Measurements from ENCODE around the gene RNPEPL1.
"Not testable (repeated sequence)": the region's sequence is repeated elsewhere in the genome, so short reads cannot be mapped to it uniquely, and the experiment has no call there.

The RNPEPL1 gene, protein sequence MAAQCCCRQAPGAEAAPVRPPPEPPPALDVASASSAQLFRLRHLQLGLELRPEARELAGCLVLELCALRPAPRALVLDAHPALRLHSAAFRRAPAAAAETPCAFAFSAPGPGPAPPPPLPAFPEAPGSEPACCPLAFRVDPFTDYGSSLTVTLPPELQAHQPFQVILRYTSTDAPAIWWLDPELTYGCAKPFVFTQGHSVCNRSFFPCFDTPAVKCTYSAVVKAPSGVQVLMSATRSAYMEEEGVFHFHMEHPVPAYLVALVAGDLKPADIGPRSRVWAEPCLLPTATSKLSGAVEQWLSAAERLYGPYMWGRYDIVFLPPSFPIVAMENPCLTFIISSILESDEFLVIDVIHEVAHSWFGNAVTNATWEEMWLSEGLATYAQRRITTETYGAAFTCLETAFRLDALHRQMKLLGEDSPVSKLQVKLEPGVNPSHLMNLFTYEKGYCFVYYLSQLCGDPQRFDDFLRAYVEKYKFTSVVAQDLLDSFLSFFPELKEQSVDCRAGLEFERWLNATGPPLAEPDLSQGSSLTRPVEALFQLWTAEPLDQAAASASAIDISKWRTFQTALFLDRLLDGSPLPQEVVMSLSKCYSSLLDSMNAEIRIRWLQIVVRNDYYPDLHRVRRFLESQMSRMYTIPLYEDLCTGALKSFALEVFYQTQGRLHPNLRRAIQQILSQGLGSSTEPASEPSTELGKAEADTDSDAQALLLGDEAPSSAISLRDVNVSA

DNA sequence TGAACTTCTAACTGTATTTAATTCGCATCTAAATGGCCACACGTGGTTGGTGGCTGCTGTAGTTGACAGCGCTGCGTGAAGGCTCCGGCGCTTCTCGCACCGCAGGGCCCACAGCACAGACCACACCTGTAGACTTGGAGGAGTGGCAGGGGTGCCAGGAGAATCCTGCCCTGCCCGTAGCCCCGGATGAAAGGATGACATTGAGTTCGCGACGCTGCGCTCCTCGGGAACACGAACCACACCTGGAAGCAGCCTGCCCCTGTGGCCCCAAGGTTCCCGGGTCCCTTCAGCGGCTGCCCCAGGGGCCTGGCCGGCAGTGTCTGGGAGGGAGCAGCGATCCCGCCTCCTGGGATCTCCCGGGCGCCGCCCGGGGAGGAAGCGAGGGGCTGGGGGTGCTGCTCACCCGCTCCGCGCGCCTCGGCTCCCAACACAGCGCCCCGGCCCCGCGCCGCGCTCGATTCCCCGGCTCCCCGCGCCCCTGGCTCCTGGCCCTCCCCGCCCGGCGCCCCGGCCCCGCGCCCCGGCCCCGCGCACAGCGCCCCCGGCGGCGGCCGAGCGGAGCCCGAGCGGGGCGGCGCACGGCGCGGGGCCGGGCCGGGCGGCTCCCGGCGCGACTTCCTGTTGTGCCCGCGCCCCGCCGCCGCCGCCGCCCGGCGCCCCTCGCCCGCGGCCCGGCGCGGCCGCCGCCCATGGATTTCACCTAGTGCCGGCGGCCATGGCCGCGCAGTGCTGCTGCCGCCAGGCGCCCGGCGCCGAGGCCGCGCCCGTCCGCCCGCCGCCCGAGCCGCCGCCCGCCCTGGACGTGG, at the start of gene RNPEPL1:
Gene RNPEPL1, plus strand, starts transcription at position 613 of the 806 bp plus-strand sequence. Its CDS starts 103 bp downstream, at position 716.
- DNase-seq, result no peak

DNA sequence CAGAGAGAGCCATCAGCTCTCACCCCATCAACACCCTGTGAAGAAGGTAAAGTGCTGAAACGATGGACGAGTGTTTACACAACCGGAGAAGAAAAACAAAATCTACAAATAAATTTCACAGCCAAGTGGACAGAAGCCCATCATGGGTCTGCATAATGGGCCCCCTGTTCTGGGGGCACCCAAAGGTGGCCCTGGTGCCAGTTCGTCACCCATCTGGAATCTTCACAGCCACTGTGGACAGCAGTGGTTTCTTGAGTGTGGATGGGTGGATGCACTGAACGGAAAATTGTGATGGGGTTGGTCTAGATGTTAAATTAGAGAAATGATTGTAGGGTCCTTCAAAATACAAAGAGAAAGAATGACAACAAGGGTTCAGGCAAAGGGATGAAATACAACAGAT, 49.3 kb upstream of the RNPEPL1 start:
- no peak for DNase-seq

DNA sequence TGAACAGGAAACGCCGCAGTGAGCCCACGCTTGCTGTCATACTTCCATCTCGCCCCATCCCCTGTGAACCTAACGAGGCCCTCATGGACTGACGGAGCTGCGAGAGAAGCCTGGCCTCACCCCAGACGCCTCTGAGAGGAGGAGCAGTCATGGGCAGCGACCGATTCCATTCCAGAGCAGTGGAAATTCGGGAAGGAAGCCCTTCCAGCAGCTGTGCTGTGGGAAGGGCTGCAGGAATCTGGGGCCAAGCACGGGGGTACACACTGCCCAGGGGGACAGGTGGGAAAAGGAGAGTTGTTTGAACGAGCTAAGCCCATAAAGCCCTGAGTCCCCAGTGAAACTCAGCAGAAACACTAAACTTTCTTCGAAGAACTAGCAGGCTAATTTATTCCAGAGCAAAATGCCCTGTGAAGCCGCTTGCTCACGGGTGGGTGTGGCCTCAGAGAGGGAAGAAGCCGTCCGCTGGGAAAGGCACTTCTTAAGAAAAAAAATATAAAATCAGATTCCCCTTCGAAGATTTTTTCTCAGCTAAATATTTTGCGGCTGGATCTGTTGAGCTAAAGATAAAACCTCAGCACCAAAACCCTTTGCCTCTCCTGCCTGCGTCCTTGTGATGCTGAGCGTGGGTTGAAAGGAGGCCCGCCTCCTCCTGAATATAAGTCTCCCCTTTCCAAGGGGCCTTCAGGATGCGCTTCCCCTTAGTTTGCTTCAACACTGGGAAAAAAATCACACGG, 48.7 kb upstream of the RNPEPL1 start:
- no peak for DNase-seq

DNA sequence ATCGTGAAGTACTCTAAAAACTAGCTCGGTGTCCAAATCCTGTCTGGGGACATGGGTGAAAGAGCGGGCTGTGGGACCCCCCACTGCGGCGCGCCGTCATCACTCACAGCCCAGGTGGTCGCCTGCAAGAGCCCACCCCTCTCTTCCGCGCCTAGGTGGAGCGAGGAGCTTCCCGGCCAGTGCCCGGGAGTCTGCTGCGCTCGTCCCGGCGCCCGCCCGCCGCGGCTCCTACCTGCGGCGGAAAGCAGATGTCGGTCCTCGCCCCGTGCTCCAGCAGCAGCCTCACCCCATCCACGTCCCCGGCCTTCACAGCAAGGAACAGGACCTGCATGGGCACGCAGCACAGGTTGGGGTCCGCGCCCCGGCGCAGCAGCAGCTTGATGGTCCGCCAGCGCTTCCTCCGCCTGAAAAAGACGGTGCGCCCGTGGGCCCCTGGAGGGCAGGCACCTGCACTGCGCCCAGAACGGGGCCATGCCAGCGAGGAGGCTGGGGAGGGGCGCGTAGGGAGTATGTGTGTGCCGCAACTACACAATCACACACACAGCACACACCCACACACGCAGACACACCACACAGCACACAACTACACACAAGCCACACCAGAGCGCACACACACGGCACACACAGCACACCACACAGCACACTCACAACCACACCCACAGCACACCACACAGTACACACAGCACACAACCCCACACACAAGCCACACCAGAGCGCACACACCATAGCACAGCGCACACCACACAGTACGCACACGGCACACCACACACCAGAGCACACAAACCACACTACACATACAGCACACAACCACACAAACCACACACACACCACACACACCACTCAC, 47.9 kb upstream of the RNPEPL1 start:
- DNase-seq, result no peak

DNA sequence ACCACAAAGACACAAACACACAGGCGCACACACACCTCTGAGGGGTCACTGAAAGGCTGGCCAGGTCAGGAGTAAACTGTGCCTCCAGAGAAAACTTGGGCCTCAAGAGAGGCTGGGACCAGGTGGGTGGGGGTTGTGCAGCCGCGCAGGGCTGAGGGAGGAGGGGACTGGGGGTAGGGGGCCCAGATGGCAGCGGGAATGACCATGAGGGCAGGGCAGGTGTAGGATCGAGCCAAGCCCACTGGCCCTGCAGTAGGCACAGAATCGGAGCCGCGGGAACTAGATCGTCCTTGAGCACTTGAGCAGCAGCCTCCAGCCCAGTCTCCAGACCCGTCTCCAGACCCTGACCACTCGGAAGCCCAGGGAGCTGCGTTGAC, 47.3 kb upstream of the RNPEPL1 start:
- no peak for DNase-seq

DNA sequence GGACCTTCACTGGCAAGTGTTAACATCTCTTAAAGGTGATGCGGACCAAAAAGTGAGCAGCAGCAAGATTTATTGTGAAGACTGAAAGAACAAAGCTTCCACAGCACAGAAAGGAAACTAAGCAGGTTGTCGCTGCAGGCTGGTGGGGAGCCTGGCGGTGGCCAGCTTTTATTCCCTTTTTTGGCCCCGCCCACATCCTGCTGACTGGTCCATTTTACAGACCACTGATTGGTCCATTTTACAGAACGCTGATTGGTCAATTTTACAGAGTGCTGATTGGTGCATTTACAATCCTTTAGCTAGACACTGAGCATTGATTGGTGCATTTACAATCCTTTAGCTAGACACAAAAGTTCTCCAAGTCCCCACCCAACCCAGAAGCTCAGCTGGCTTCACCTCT, 46.4 kb upstream of the RNPEPL1 start:
- not testable (repeated sequence) for DNase-seq

DNA sequence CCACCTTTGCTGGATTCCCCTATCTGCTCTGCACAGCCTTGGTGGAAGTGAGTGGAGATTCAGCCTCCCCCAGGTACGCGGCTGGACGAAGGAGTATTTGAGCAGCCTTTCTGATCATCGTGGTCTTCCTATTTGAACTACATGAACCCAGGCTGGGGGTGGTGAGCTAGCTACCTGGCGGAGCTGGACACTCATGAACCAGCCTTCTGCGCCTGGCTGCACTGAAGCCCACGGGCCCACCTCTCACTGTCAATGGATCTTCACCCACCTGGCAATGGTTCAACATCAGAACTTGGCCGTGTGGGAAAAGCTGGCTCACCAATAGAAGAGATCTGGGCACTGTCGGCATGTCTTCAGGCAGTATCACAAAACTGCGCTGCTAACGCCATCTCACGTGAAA, 45.9 kb upstream of the RNPEPL1 start:
- DNase-seq, result no peak

DNA sequence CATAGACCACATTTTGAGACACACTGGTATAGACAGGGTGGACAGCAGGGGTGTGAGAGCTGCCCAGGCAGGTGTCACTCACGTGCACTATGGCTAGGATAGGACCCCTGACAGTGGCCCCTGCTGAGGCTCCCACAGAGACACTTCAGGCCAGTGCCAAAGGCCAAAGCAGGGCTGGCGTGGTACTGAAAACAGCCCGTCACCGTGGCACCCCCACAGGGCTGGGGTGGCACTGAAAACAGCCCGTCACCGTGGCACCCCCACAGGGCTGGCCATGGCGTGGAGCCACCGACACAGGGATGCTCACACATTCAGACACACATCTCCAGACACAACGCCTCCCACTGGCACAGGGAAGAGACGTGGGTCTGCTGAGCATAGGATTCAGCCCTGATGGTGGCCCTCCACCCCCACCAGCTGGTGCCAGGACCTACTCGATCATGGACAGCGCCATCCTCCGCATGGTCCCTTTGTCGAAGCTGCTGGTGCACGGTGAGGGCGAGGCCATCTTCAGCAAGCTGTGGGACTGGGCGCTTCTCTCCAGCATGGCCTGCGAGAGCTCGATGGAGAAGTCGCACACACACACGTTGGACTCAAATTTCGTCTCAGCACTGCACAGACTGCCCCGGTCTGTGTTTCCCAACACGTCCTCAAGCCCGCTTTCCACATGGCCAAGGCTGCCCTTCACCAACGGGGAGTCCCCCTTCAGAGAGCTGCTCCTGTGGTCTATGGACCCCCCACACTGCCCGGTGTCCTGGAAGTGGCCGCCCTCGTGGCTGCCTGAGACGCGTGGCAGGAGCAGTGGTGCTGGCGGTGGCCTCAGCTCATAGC, 44.6 kb upstream of the RNPEPL1 start:
- no peak for DNase-seq

DNA sequence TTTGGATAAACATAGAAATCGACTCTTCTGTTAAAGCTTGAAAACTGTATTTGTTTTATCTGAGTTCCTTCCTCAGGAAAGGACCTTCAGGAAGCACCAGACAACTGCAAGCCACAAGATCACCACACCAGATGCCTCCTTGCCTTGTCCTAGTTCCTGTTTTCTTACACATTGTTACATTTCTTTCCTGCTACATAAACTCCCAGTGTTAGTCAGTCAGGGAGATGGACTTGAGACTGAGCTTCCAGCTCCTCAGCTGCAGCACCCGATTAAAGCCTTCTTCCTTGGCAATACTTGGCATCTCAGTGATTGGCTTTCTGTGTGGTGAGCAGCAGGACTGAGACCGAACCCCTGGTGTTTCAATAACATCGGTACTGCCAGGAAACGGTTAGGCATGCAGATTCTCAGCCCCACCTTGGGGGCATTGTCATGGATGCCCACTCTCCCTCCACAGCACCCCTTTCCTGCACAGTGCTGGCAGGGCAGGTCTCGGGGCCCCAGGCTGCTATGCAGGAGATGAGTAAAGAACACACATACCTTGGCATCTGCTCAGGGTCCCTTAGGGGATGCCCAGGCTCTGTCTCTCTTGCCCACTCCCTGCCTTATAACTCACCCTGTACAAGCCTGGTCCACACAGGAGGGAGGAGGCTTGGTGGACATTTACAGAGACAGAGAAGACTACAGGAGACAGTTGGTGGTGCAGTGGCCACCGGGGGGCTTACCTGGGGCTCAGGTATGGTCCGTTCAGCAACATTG, 43.1 kb upstream of the RNPEPL1 start:
- no peak for DNase-seq

DNA sequence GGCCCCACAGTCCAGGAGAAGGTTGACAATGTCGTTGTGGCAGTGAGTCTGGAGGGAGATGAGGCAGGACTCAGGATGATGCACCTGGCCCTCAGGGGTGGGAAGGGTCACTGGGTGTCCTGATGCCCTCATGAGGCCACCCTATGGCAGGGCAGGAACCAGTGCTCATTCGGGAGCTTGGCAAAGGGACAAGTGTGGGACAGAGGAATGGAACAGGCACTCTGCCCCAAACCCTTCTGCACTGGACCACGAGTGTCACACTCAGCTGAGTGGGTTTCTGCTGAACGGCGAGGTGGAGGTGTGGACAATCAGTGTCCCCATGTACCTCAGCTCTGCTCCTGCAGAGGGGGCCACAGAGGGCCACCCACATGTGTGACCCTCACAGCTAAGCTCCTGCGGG, 42.5 kb upstream of the RNPEPL1 start:
- no peak for DNase-seq

DNA sequence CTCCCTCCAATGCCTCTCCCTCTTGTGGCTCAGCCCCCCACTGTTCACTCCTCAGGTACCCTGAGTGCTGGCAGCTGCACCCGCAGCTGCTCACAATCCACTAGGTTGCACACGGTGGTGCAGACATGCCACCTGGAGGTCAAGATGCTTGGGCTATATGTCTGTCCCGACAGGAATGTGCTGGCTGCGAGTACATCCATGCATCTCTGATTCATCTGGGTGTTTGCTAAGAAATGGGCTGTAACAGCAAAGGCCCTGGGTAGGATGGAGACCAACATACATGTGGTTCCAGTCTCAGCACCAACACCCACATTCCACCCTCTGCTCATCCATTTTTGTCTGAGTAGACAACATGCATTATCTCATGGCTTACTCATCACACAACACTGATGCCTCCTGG, 41.8 kb upstream of the RNPEPL1 start:
- DNase-seq, result no peak

DNA sequence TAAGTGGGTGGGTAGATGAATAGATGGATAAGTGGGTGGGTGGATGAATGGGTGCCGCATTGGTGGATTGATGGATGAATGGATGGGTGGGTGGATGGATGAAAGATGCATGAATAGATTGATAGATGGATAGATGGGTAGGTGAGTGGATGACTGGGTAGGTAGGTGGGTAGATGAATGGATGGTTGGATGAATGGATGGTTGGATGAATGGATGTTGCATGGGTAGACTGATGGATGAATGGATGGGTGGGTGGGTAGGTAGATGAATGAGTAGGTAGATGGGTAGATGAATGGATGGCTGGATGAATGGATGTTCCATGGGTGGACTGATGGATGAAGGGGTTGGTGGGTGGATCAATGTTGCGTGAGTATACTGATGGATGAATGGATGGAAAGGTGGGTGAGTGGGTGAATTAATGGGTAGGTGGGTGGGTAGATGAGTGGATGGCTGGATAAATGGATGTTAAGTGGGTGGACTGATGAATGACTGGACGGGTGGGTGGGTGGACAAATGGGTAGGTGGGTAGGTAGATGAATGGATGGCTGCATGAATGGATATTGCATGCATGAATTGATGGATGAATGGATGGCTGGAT, 41.0 kb upstream of the RNPEPL1 start:
- DNase-seq, result no peak

DNA sequence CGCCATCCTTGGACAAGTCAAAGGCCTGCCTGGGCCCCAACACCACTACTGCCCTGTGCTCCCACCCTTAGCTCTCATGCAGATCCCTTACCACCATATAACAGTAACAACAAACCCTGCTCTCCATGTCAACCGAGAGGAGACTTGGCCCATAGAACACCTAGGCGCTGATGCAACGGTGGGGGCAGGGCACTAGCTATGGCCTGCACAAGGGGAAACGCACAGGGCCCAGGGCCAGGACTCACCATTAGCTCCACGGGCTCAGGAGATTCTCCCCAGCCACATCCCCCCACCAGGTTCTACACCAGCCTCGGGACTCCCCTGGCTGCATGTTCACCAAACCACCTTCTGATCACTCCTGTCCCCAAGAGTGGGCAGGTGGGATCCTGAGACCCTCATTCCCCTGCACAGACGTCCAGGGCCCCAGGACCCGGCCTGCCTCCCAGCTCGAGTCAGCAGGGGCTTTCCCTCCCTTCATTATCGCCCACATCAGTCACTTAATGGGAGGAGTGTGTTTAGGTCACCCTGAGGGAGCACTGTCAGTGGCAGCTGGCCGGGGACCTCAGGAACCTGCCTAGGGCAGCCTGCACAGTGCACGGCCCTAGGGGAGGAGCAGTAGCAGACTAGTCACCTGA, 39.8 kb upstream of the RNPEPL1 start:
- no peak for DNase-seq

DNA sequence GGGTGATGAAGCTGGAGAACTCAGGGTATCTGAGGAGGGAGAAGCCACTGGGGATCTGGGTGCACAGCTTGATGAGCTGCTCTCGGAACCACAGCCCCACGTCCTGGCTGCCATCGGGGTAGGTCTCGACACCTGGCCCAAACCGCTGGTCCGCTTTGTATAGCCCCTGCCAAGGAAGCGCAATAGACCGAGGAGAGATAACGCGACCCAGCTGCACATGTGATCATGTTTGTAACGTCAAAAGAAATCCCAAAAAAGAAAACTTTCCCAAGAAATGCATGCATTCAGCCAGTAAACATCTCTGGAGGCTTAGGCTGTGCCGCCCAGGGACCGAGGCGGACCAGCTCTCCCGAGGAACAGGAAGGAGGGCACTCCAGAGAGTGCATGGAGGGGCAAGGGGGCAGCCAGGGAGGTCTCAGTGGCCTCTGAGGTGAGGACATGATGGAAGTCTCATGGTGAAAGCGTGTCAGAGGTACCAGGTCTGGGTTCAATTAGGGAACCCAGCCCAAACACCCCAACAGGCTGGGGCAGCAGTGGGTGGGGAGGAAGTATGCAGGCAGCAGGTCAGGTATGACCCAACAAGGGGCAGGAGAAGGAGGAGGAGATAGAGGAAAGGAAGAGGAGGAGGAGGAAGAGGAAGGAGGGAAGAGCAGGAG, 38.8 kb upstream of the RNPEPL1 start:
- DNase-seq, result no peak

DNA sequence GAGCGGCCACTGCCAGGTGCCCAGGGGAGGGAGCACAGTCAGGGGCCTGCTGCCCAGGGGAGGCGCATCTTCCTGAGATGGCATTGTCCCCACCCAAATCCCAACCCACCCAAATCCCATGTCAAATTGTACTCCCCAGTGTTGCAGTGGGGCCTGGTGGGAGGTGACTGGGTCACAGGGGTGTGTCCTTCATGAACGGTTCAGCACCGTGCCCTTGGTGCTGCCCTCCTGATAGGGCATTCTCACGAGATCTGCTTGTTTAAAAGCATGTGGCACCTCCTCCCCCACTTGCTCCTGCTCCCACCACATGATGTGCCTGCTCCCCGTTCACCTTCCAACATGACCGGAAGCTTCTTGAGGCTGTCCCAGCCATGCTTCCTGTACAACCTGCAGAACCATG, 38.1 kb upstream of the RNPEPL1 start:
- no peak for DNase-seq

DNA sequence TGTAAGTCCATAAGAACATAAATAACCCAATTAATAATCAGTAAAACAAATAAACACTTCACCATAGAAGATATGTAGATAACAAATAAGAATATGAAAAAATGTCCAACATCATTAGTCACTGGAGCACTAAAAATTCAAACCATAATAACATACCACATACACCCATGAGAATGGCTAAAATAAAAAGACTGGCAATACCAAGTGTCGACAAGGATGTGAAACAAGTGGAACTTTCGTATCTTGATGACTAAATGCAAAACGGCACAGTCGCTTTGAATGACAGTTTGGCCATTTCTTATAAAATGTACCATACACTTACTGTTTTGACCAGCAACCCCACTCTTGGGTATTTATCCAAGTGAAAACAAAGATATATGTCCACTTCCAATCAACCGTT, 37.2 kb upstream of the RNPEPL1 start:
- no peak for DNase-seq

DNA sequence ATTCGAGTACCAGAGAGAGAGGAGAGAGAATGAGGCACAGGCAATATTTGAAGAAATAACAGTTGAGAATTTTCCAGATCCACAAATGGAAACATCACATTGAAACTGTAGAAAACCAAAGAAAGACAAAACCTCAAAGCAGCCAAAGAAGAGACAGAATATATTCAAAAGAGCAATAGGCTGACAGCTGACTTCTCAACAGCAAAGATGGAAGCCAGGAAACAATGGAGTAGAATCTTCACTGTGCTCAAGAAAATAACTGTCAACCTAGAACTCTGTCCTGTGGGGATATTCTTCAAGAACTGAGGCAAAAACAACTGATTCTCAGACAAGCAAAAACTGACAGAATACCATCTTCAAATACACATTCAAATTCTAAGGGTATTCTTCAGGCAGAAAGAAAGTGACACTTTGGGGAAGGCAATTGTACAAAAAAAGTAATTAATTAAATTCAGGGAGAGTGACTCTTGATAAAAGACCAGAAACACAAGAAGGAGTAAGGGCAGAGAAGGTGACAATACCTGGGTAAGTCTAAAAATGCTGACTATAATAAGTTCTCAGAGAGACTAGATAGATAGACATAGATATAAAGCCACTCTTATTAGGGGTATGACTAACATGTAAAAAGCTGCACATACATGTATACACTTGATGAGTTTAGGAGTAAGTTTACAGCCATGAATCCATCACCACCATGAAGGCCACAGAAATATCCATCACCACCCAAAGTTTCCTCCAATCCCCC, 36.1 kb upstream of the RNPEPL1 start:
- DNase-seq, result no peak

Data from NCI-H446 treated with DMSO at 0.1 percent for 48 hours (cell line).